Measurements from ENCODE around the gene PALB2. TPM values are rescaled to one million over a fixed set of nuclear protein-coding genes. Genes with fewer than 3 reads are reported as not detected.

The PALB2 gene
- total RNA-seq, 3 donors from 2014 or later = 7.7 to 12.7 (median 11.0) TPM

GRCh38 chr16:23577493-23577892 lies 63.6 kb downstream of the PALB2 start:
- H3K9me3 ChIP-seq = no peaks in the 10 kb centered on the region
- H3K36me3 ChIP-seq (ENCODE audit: low read depth) = peaks cover 3% of the 10 kb centered on the region
- H3K4me3 ChIP-seq = no peak overlapping the region
- TF ChIP-seq, protein P1, sequence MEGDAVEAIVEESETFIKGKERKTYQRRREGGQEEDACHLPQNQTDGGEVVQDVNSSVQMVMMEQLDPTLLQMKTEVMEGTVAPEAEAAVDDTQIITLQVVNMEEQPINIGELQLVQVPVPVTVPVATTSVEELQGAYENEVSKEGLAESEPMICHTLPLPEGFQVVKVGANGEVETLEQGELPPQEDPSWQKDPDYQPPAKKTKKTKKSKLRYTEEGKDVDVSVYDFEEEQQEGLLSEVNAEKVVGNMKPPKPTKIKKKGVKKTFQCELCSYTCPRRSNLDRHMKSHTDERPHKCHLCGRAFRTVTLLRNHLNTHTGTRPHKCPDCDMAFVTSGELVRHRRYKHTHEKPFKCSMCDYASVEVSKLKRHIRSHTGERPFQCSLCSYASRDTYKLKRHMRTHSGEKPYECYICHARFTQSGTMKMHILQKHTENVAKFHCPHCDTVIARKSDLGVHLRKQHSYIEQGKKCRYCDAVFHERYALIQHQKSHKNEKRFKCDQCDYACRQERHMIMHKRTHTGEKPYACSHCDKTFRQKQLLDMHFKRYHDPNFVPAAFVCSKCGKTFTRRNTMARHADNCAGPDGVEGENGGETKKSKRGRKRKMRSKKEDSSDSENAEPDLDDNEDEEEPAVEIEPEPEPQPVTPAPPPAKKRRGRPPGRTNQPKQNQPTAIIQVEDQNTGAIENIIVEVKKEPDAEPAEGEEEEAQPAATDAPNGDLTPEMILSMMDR (IDR thresholded peaks at IDR 0.05) = no peak
- H3K4me1 ChIP-seq (ENCODE audit: low read depth) = no peaks in the 10 kb centered on the region
- ATAC-seq (no peak), DNase-seq (no peak)
- intact Hi-C loops (cut with DNase I, micrococcal nuclease) = no loop called here

GRCh38 chr16:23575834-23576233 lies 65.3 kb downstream of the PALB2 start:
- DNase-seq (no peak), ATAC-seq (no peak)
- Histone ChIP-seq H3K9me3 (no peaks in the 10 kb centered on the region), H3K4me3 (no peak overlapping the region), H3K36me3 (ENCODE audit: low read depth) (peaks cover 3% of the 10 kb centered on the region), H3K4me1 (ENCODE audit: low read depth) (no peaks in the 10 kb centered on the region)
- intact Hi-C loops (cut with DNase I, micrococcal nuclease) = no loop called here
- TF ChIP-seq, protein P1 (IDR thresholded peaks at IDR 0.05) = no peak

DNA sequence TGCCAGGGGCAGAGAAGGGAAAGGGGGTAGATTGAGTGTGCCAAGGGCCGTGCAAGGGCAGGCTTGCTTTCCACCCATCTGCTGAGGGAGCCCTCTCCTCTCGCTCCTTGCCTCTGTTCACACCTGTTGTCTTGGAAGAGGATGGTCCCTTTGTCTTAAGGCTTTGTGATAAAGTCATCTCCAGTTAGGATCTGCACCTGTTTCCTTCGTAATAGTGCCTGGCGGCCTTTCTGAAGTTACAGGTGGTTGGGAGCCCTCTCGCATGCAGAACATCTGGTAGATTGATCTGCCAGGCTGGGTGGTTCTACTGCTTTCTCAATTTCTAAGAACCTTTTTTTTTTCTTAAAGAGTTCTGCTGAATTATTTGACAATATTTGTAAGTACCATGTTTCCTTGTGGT lies 67.3 kb downstream of the PALB2 start:
- ATAC-seq = no peak
- no peak overlapping the region for H3K4me3 ChIP-seq
- intact Hi-C loops (cut with DNase I, micrococcal nuclease) = no loop called here

DNA sequence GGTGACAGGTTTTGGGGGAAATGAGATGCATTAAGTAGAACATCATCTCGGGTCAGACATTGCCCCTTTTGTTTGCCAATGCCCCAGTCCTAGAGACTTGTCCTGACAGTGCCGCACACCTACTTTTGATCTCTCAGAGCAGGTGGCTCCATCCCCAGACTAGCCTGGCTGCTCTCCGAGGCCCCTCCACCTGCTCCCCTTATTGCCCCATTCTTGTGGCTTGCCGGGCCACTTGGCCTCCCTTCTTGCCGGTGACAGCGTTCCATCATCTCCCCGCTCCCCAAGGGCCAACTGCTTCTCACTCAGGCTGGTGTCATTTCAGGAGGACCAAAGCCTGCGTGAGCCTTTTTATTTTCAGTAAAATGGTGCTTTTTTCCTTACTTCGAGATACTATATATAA lies 68.7 kb downstream of the PALB2 start:
- no peaks in the 10 kb centered on the region for H3K9me3 ChIP-seq
- ATAC-seq (no peak), DNase-seq (no peak)
- no peaks in the 10 kb centered on the region for H3K4me1 ChIP-seq (ENCODE audit: low read depth)
- intact Hi-C loops (cut with DNase I, micrococcal nuclease) = no loop called here
- no peak overlapping the region for H3K4me3 ChIP-seq
- H3K36me3 ChIP-seq (ENCODE audit: low read depth) = peaks cover 3% of the 10 kb centered on the region
- TF ChIP-seq, protein P1 (IDR thresholded peaks at IDR 0.05) = no peak

More for the DNA sequence above, 67.3 kb downstream of the PALB2 start:
- TF ChIP-seq, protein P1 (IDR thresholded peaks at IDR 0.05) = no peak
- H3K36me3 ChIP-seq (ENCODE audit: low read depth) = peaks cover 3% of the 10 kb centered on the region
- DNase-seq = no peak
- no peaks in the 10 kb centered on the region for H3K4me1 ChIP-seq (ENCODE audit: low read depth)
- H3K9me3 ChIP-seq = no peaks in the 10 kb centered on the region

- no peaks in the 10 kb centered on the region for H3K4me1 ChIP-seq (ENCODE audit: low read depth)
- DNase-seq (no peak), ATAC-seq (no peak)
- no peaks in the 10 kb centered on the region for H3K9me3 ChIP-seq
- peaks cover 3% of the 10 kb centered on the region for H3K36me3 ChIP-seq (ENCODE audit: low read depth)
- H3K4me3 ChIP-seq = no peak overlapping the region
- intact Hi-C loops (cut with DNase I, micrococcal nuclease) = no loop called here
- TF ChIP-seq, protein P1 (IDR thresholded peaks at IDR 0.05) = no peak
Measured at GRCh38 chr16:23571895-23572294, 69.2 kb downstream of the PALB2 start.

- ATAC-seq (no peak), DNase-seq (no peak)
- no peaks in the 10 kb centered on the region for H3K9me3 ChIP-seq
- H3K4me3 ChIP-seq = no peak overlapping the region
- peaks cover 3% of the 10 kb centered on the region for H3K36me3 ChIP-seq (ENCODE audit: low read depth)
- intact Hi-C loops (cut with DNase I, micrococcal nuclease) = no loop called here
- TF ChIP-seq, protein P1 (IDR thresholded peaks at IDR 0.05) = no peak
- no peaks in the 10 kb centered on the region for H3K4me1 ChIP-seq (ENCODE audit: low read depth)
Measured at GRCh38 chr16:23570992-23571632, 70.0 kb downstream of the PALB2 start.
